Measurements from ENCODE around the gene C11orf42.

C11orf42 gene

GRCh38 chr11:6205366-6205765 is at the start of gene C11orf42:
Gene C11orf42, plus strand, starts transcription at chr11:6205557. Its CDS starts 59 bp downstream, at chr11:6205616.
- FAIRE-seq (no peak), DNase-seq (ENCODE audit: low spot score) (no peak)

GRCh38 chr11:6156628-6157359 is 48.6 kb upstream of the C11orf42 start:
- DNase-seq (ENCODE audit: low spot score) = no peak
- FAIRE-seq = no peak

GRCh38 chr11:6170226-6170625 is 35.1 kb upstream of the C11orf42 start, which contains the start of gene OR52B2:
Gene OR52B2, minus strand, starts transcription at chr11:6170326. Its CDS starts 0 bp downstream, at chr11:6170326.
- no peak for FAIRE-seq
- DNase-seq (ENCODE audit: low spot score) = no peak

- DNase-seq (ENCODE audit: low spot score) (no peak), FAIRE-seq (no peak)
These were observed 29.9 kb upstream of the C11orf42 start for GRCh38 chr11:6175440-6175839.

GRCh38 chr11:6191742-6192141 is 13.6 kb upstream of the C11orf42 start:
- no peak for DNase-seq (ENCODE audit: low spot score)
- no peak for FAIRE-seq

- no peak for DNase-seq (ENCODE audit: low spot score)
These were observed 11.2 kb upstream of the C11orf42 start for GRCh38 chr11:6194065-6194581.

GRCh38 chr11:6196396-6196795 is 9.0 kb upstream of the C11orf42 start:
- no peak for FAIRE-seq

More at GRCh38 chr11:6194065-6194581, 11.2 kb upstream of the C11orf42 start:
- FAIRE-seq = no peak

GRCh38 chr11:6197466-6198200 is 7.7 kb upstream of the C11orf42 start:
- FAIRE-seq = no peak

More at GRCh38 chr11:6196396-6196795, 9.0 kb upstream of the C11orf42 start:
- no peak for DNase-seq (ENCODE audit: low spot score)

GRCh38 chr11:6199174-6199810 is 6.1 kb upstream of the C11orf42 start, which contains the start of gene OR52W1:
Gene OR52W1, plus strand, starts transcription at chr11:6199224. Its CDS starts 0 bp downstream, at chr11:6199224.
- DNase-seq (ENCODE audit: low spot score) (no peak), FAIRE-seq (no peak)

More at GRCh38 chr11:6197466-6198200, 7.7 kb upstream of the C11orf42 start:
- DNase-seq (ENCODE audit: low spot score) = no peak

GRCh38 chr11:6200975-6201374 is 4.4 kb upstream of the C11orf42 start:
- FAIRE-seq = no peak
- DNase-seq (ENCODE audit: low spot score) = no peak

GRCh38 chr11:6201481-6201880 is 3.9 kb upstream of the C11orf42 start:
- DNase-seq (ENCODE audit: low spot score) = no peak
- no peak for FAIRE-seq

- FAIRE-seq = no peak
These were observed 3.3 kb upstream of the C11orf42 start for GRCh38 chr11:6202041-6202440.

GRCh38 chr11:6203327-6203726 is 2.0 kb upstream of the C11orf42 start:
- DNase-seq (ENCODE audit: low spot score) = no peak
- FAIRE-seq = no peak

More at GRCh38 chr11:6202041-6202440, 3.3 kb upstream of the C11orf42 start:
- DNase-seq (ENCODE audit: low spot score) = no peak

- FAIRE-seq = no peak
- DNase-seq (ENCODE audit: low spot score) = no peak
These were observed 651 bp upstream of the C11orf42 start for GRCh38 chr11:6204706-6205105.

GRCh38 chr11:6206456-6207180 is 1.3 kb downstream of the C11orf42 start:
- no peak for FAIRE-seq
- DNase-seq (ENCODE audit: low spot score) = no peak

- FAIRE-seq = no peak
- DNase-seq (ENCODE audit: low spot score) = no peak
These were observed 4.4 kb downstream of the C11orf42 start for GRCh38 chr11:6209801-6210200.

- no peak for DNase-seq (ENCODE audit: low spot score)
- FAIRE-seq = no peak
These were observed 5.1 kb downstream of the C11orf42 start for GRCh38 chr11:6210274-6210955.

- DNase-seq (ENCODE audit: low spot score) (no peak), FAIRE-seq (no peak)
These were observed 9.2 kb downstream of the C11orf42 start for GRCh38 chr11:6214530-6214929.

GRCh38 chr11:6216501-6216900 is 11.1 kb downstream of the C11orf42 start:
- no peak for FAIRE-seq

GRCh38 chr11:6217722-6218121 is 12.4 kb downstream of the C11orf42 start:
- DNase-seq (ENCODE audit: low spot score) (no peak), FAIRE-seq (no peak)

More at GRCh38 chr11:6216501-6216900, 11.1 kb downstream of the C11orf42 start:
- no peak for DNase-seq (ENCODE audit: low spot score)
